Neural progenitor cell (in vitro differentiated cells): ENCODE results near the gene WASL. TPM values are rescaled to one million over a fixed set of nuclear protein-coding genes. Genes with fewer than 3 reads are reported as not detected.

Experiments
- DNase-seq: peaks from one replicate; pipeline ENCODE4 v3.0.0-alpha.2; 2016; ENCODE audit warnings: low spot score
- H2AFZ ChIP-seq: fragments of 200-600 bp; sonication (generic); replicated peaks from 2 replicates; pipeline ENCODE4 v1.6.1; 2016; ENCODE audit warnings: antibody characterized with exemption
- H3F3A ChIP-seq: fragments of 200-600 bp; sonication (generic); 2 replicates; pipeline ENCODE4 v1.6.1; 2016; ENCODE audit warnings: antibody characterized with exemption, low read depth
- H3K27ac ChIP-seq: fragments of 200-600 bp; sonication (generic); 2 replicates; pipeline ENCODE4 v1.5.1; 2016; ENCODE audit warnings: mild to moderate bottlenecking
- H3K27me3 ChIP-seq: fragments of 200-600 bp; sonication (generic); 2 replicates; pipeline ENCODE4 v1.6.1; 2016; ENCODE audit warnings: mild to moderate bottlenecking, moderate library complexity
- H3K36me3 ChIP-seq: fragments of 200-600 bp; sonication (generic); 2 replicates; pipeline ENCODE4 v1.5.1; 2016
- H3K4me1 ChIP-seq: fragments of 200-600 bp; sonication (generic); 2 replicates; pipeline ENCODE4 v1.6.1; 2016; ENCODE audit warnings: mixed run types
- H3K4me2 ChIP-seq: fragments of 200-600 bp; sonication (generic); 2 replicates; pipeline ENCODE4 v1.6.1; 2016
- H3K4me3 ChIP-seq: fragments of 200-600 bp; sonication (generic); 2 replicates; pipeline ENCODE4 v1.5.1; 2016
- H3K79me2 ChIP-seq: fragments of 200-600 bp; sonication (generic); 2 replicates; pipeline ENCODE4 v1.6.1; 2016; ENCODE audit warnings: low read depth
- H3K9ac ChIP-seq: fragments of 200-600 bp; sonication (generic); 2 replicates; pipeline ENCODE4 v1.6.1; 2016
- H3K9me3 ChIP-seq: fragments of 200-600 bp; sonication (generic); 2 replicates; pipeline ENCODE4 v1.5.1; 2016; ENCODE audit warnings: low read depth
- H4K20me1 ChIP-seq: fragments of 200-600 bp; sonication (generic); 2 replicates; pipeline ENCODE4 v1.6.1; 2016; ENCODE audit warnings: low read depth
- H3K27ac Mint-ChIP-seq: 3 replicates; pipeline ENCODE4 v1.8.0; 2021; ENCODE audit warnings: mixed read lengths
- H3K27me3 Mint-ChIP-seq: 2 replicates; pipeline ENCODE4 v1.8.0; 2022; ENCODE audit warnings: low read depth, mild to moderate bottlenecking, inconsistent platforms, moderate library complexity, mixed read lengths; ENCODE audit not compliant: insufficient read depth
- H3K36me3 Mint-ChIP-seq: 3 replicates; pipeline ENCODE4 v1.8.0; 2021; ENCODE audit warnings: mixed read lengths
- H3K4me1 Mint-ChIP-seq: 3 replicates; pipeline ENCODE4 v1.8.0; 2021; ENCODE audit warnings: mixed read lengths
- H3K4me3 Mint-ChIP-seq: 3 replicates; pipeline ENCODE4 v1.8.0; 2021; ENCODE audit warnings: mild to moderate bottlenecking, moderate library complexity, mixed read lengths
- H3K9me3 Mint-ChIP-seq: 3 replicates; pipeline ENCODE4 v1.8.0; 2020; ENCODE audit warnings: mixed read lengths
- EZH2 ChIP-seq: fragments of 200-600 bp; sonication (generic); IDR thresholded peaks from 2 replicates; pipeline ENCODE4 v1.6.1; 2017; ENCODE audit warnings: antibody characterized with exemption, mild to moderate bottlenecking, moderate library complexity
- EZH2phosphoT487 ChIP-seq: fragments of 200-600 bp; sonication (generic); IDR thresholded peaks from 2 replicates; pipeline ENCODE4 v1.6.1; 2017; ENCODE audit warnings: antibody characterized with exemption
- total RNA-seq: library from RNA; depleted of rRNA; stranded (reverse); fragments of >200 nt; gene quantifications from 2 replicates; pipeline ENCODE4 v1.2.3, GENCODE V29; 2015; ENCODE audit warnings: low replicate concordance
- TF ChIP-seq, protein P1 (sequence below): fragments of 200-600 bp; sonication (generic); IDR thresholded peaks from 2 replicates; pipeline ENCODE4 v1.5.1; 2017; ENCODE audit warnings: antibody characterized with exemption, mild to moderate bottlenecking

Gene WASL
- total RNA-seq, 1 donor from 2014 or later, result 30.4 TPM

DNA sequence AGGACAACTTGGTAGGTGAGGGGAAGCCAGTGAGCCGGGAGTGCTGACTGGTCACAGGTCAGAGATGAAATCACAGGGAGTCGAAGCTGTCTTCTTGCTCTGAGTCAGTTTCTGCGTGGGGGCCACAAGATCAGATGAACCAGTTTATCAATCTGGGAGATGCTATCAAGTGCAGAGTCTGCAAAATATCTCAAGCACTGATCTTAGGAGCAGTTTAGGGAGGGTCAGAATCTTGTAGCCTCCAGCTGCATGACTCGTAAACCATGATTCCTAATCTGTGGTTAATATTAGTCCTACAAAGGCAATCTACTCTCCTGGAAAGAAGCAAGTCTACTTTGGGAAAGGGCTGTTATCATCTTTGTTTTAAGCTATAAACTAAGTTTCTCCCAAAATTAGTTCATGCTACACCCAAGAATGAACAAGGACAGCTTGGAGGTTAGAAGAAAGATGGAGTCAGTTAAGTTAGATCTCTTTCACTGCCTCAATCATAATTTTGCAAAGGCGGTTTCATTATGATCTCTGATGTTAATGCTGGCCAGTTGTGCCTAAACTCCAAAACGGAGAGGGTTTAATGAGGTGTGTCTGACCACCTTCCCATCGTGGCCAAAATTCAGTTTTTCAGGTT, 101.6 kb downstream of the WASL start:
- Histone ChIP-seq H3F3A (peaks cover 25% of the 10 kb centered on the region), H3K79me2 (no peaks in the 10 kb centered on the region), H3K9me3 (no peaks in the 10 kb centered on the region), H3K36me3 (no peaks in the 10 kb centered on the region), H3K9ac (no peak overlapping the region), H3K4me3 (no peak overlapping the region), H2AFZ (peak overlapping the region; percentile 12), H3K27ac (no peak overlapping the region), H3K4me1 (peaks cover 29% of the 10 kb centered on the region), H3K27me3 (peaks cover 5% of the 10 kb centered on the region), H3K4me2 (no peak overlapping the region), H4K20me1 (no peaks in the 10 kb centered on the region)
- H3K9me3 Mint-ChIP-seq, result no peaks in the 10 kb centered on the region
- no peak for DNase-seq
- TF ChIP-seq, protein P1, sequence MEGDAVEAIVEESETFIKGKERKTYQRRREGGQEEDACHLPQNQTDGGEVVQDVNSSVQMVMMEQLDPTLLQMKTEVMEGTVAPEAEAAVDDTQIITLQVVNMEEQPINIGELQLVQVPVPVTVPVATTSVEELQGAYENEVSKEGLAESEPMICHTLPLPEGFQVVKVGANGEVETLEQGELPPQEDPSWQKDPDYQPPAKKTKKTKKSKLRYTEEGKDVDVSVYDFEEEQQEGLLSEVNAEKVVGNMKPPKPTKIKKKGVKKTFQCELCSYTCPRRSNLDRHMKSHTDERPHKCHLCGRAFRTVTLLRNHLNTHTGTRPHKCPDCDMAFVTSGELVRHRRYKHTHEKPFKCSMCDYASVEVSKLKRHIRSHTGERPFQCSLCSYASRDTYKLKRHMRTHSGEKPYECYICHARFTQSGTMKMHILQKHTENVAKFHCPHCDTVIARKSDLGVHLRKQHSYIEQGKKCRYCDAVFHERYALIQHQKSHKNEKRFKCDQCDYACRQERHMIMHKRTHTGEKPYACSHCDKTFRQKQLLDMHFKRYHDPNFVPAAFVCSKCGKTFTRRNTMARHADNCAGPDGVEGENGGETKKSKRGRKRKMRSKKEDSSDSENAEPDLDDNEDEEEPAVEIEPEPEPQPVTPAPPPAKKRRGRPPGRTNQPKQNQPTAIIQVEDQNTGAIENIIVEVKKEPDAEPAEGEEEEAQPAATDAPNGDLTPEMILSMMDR, result no peak
- TF ChIP-seq EZH2phosphoT487, result no peak
- TF ChIP-seq EZH2, result no peak
- peaks cover 32% of the 10 kb centered on the region for H3K4me1 Mint-ChIP-seq
- H3K36me3 Mint-ChIP-seq, result no peaks in the 10 kb centered on the region
- no peak overlapping the region for H3K27ac Mint-ChIP-seq
- H3K4me3 Mint-ChIP-seq, result no peak overlapping the region
- peaks cover 5% of the 10 kb centered on the region for H3K27me3 Mint-ChIP-seq

DNA sequence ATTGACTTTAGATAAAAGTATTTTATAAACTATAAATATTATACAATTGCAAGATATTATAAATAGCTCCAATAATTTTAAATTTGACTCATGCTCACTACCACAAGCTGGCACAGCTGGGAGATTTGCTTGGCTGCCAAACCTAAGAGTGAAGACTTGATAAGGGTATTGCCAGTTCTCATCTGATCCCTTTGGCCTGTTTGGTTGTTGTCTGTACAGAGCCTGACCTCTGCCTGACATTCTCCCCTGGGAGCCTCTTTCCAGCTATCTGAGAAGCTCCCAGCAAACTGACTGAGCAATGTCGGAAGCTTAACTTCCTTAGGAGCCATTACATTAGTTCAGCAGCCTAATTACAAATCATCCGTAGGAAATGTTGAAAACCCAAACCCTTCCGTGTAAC, 103.3 kb downstream of the WASL start:
- no peaks in the 10 kb centered on the region for H4K20me1 ChIP-seq
- Mint-ChIP-seq H3K36me3 (no peaks in the 10 kb centered on the region), H3K27me3 (peaks cover 5% of the 10 kb centered on the region), H3K4me3 (no peak overlapping the region), H3K9me3 (no peaks in the 10 kb centered on the region), H3K27ac (peak overlapping the region; percentile 78), H3K4me1 (peaks cover 32% of the 10 kb centered on the region)
- H3F3A ChIP-seq, result peaks cover 25% of the 10 kb centered on the region
- no peak overlapping the region for H3K27ac ChIP-seq
- DNase-seq, result peak; percentile 63
- TF ChIP-seq, protein P1, result no peak
- no peak for TF ChIP-seq EZH2phosphoT487
- TF ChIP-seq EZH2, result no peak
- no peak overlapping the region for H3K4me3 ChIP-seq
- H3K79me2 ChIP-seq, result no peaks in the 10 kb centered on the region
- peaks cover 29% of the 10 kb centered on the region for H3K4me1 ChIP-seq
- no peak overlapping the region for H2AFZ ChIP-seq
- H3K4me2 ChIP-seq, result peak overlapping the region; percentile 13
- H3K36me3 ChIP-seq, result no peaks in the 10 kb centered on the region
- H3K9me3 ChIP-seq, result no peaks in the 10 kb centered on the region
- H3K9ac ChIP-seq, result no peak overlapping the region
- H3K27me3 ChIP-seq, result peaks cover 5% of the 10 kb centered on the region

DNA sequence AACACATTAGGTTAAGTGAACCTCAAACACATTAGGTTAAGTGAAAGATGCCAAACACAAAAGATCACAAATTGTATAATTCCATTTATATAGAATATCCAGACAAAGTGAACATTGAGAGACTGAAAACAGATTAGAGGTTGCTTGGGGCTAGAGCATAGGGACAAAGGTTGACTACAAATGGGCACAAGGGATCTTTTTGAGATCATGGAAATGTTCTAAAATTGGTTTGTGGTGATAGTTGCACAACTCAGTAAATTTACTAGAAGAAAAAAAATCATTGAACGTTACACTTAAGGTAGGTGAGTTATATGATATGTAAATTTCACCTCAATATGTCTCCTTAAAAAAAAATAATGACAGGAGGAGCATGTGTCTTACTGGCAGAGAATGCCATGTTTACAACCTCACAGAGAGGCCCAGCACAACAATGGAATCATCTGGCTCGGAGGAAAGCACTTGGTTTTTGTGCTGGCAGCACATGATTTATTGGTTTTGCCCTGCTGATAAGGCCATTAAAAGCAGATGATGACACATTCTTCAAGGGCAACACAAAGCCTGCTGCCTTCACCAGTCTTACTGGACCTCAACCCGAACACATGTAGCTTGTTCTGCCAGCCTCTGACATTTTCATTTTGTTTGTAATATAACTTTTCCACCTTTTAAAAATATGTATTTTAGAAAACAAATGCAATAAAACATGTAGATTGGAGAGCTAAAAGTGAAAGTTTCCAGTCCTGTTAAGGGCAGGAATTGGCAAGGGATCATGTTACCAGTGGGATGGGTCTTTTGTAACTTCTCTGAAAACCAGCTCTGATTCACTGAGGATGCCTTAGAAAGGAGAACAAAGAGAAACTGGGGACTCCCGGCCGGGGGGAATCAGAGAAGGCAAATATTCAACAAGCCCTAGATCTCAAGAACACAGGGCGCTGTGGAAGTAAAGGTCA, 105.0 kb downstream of the WASL start:
- Mint-ChIP-seq H3K27me3 (peaks cover 5% of the 10 kb centered on the region), H3K4me1 (peaks cover 32% of the 10 kb centered on the region), H3K27ac (peak overlapping the region; percentile 92), H3K4me3 (peak overlapping the region; percentile 7), H3K36me3 (no peaks in the 10 kb centered on the region), H3K9me3 (no peaks in the 10 kb centered on the region)
- Histone ChIP-seq H3K36me3 (no peaks in the 10 kb centered on the region), H3K9me3 (no peaks in the 10 kb centered on the region), H4K20me1 (no peaks in the 10 kb centered on the region), H2AFZ (no peak overlapping the region), H3K4me2 (peak overlapping the region; percentile 69), H3K79me2 (no peaks in the 10 kb centered on the region), H3K4me3 (peak overlapping the region; percentile 18), H3K4me1 (peaks cover 29% of the 10 kb centered on the region), H3K27me3 (peaks cover 5% of the 10 kb centered on the region), H3K9ac (no peak overlapping the region), H3F3A (peaks cover 25% of the 10 kb centered on the region), H3K27ac (no peak overlapping the region)
- DNase-seq, result peak; percentile 83
- TF ChIP-seq EZH2phosphoT487, result no peak
- TF ChIP-seq EZH2, result no peak
- TF ChIP-seq, protein P1, result no peak
